Endothelial cell of umbilical vein (primary cell): Measurements from ENCODE around the gene RRM2. TPM values are rescaled to one million over a fixed set of nuclear protein-coding genes. Genes with fewer than 3 reads are reported as not detected.

Experiments used
- BruUV-seq: library from RNA; stranded (reverse); fragments of 400-500 nt; replicated peaks from 2 replicates; lab custom pipeline; 2021; lab: Mats Ljungman, UMichigan
- CTCF ChIA-PET: fragments of 300-600, 350-600 bp; sonication (Branson Sonifier 250); formaldehyde crosslinking; loops from one replicate; lab custom pipeline; 2021; ENCODE audit warnings: antibody characterized with exemption, inconsistent platforms; lab: Charles Lee
- POLR2A ChIA-PET: fragments of 300-600, 350-600 bp; sonication (Branson Sonifier 250); formaldehyde crosslinking; loops from one replicate; lab custom pipeline; 2021; ENCODE audit warnings: antibody characterized with exemption, inconsistent platforms; lab: Charles Lee
- DNase-seq: peaks from one replicate; pipeline ENCODE4 v3.0.0-alpha.2; 2011; ENCODE audit warnings: low read depth, low spot score
- FAIRE-seq: peaks from 2 replicates; lab custom pipeline; 2011; peaks lifted over from hg19 to GRCh38; lab: Jason Lieb, UNC
- H2AFZ ChIP-seq: 2 replicates; pipeline ENCODE4 v1.6.0; 2012; ENCODE audit warnings: low read depth, low read length, control low read depth, inconsistent platforms
- H3K27ac ChIP-seq: 2 replicates; pipeline ENCODE4 v1.5.1; 2011; ENCODE audit warnings: low read depth, mild to moderate bottlenecking, control low read depth, low read length, moderate library complexity; ENCODE audit not compliant: insufficient read depth
- H3K27me3 ChIP-seq, 2 experiments: 2 replicates each; pipeline versions ENCODE4 v1.6.0 to v1.6.1; 2011; ENCODE audit warnings: low read length in 2 of 2, mixed read lengths in 1 of 2; ENCODE audit not compliant: control insufficient read depth in 2 of 2, insufficient read depth in 2 of 2
- H3K36me3 ChIP-seq, 2 experiments: 2 replicates in 1 of 2; 3 replicates in 1 of 2; pipeline ENCODE4 v1.5.1; 2011; ENCODE audit warnings: low read length in 2 of 2, mild to moderate bottlenecking in 1 of 2, moderate library complexity in 1 of 2; ENCODE audit not compliant: control insufficient read depth in 2 of 2, insufficient read depth in 2 of 2; ENCODE audit errors: extremely low read depth in 1 of 2
- H3K4me1 ChIP-seq: 3 replicates; pipeline ENCODE4 v1.5.1; 2011; ENCODE audit warnings: mild to moderate bottlenecking, low read length; ENCODE audit not compliant: control insufficient read depth, insufficient read depth; ENCODE audit errors: extremely low read depth
- H3K4me2 ChIP-seq: 2 replicates; pipeline ENCODE4 v1.6.1; 2011; ENCODE audit warnings: low read length, control low read depth, mixed read lengths; ENCODE audit not compliant: insufficient read depth
- H3K4me3 ChIP-seq, 3 experiments: fragments of 200-600 bp in 1 of 3; sonication (generic), shearing (Covaris generic) in 1 of 3; replicated peaks in 1 of 3; 2 replicates each; pipeline ENCODE4 v1.5.1; 2011 to 2016; ENCODE audit warnings: control low read depth in 3 of 3, low read length in 3 of 3, mild to moderate bottlenecking in 2 of 3, inconsistent platforms in 1 of 3, low read depth in 1 of 3, moderate library complexity in 1 of 3; ENCODE audit not compliant: insufficient read depth in 1 of 3
- H3K79me2 ChIP-seq: 2 replicates; pipeline ENCODE4 v1.6.0; 2012; ENCODE audit warnings: low read length, inconsistent platforms; ENCODE audit not compliant: control insufficient read depth, insufficient read depth
- H3K9ac ChIP-seq: replicated peaks from 2 replicates; pipeline ENCODE3; 2011; ENCODE audit warnings: low read length, control low read depth; ENCODE audit not compliant: insufficient read depth; ENCODE audit errors: extremely low read depth
- H3K9me1 ChIP-seq: replicated peaks from 3 replicates; pipeline ENCODE4 v1.6.0; 2011; ENCODE audit warnings: mild to moderate bottlenecking, low read length; ENCODE audit not compliant: control insufficient read depth, insufficient read depth; ENCODE audit errors: extremely low read depth
- H3K9me3 ChIP-seq: replicated peaks from 2 replicates; pipeline ENCODE4 v1.5.1; 2012; ENCODE audit warnings: low read length, inconsistent platforms; ENCODE audit not compliant: control insufficient read depth, insufficient read depth
- H4K20me1 ChIP-seq: replicated peaks from 2 replicates; pipeline ENCODE3; 2011; ENCODE audit warnings: mild to moderate bottlenecking, low read length; ENCODE audit not compliant: control insufficient read depth, insufficient read depth; ENCODE audit errors: extremely low read depth
- CTCF ChIP-seq, 2 donors: IDR thresholded peaks; 1 replicate in 1 of 2; 2 replicates in 1 of 2; pipeline ENCODE4 v1.5.1; 2011; ENCODE audit warnings: low read length in 2 of 2, mild to moderate bottlenecking in 2 of 2, moderate library complexity in 2 of 2, control low read depth in 1 of 2, inconsistent platforms in 1 of 2, low read depth in 1 of 2; ENCODE audit not compliant: insufficient read depth in 1 of 2; ENCODE audit errors: extremely low read depth in 1 of 2
- EZH2 ChIP-seq: IDR thresholded peaks from 2 replicates; pipeline ENCODE4 v1.6.1; 2012; ENCODE audit warnings: borderline replicate concordance, low read depth, mild to moderate bottlenecking, moderate library complexity, low read length, inconsistent platforms; ENCODE audit not compliant: severe bottlenecking
- FOS ChIP-seq: IDR thresholded peaks from 2 replicates; pipeline ENCODE4 v1.6.1; 2011; ENCODE audit warnings: mild to moderate bottlenecking, low read length, moderate library complexity, borderline replicate concordance; ENCODE audit not compliant: insufficient read depth
- GATA2 ChIP-seq: IDR thresholded peaks from 2 replicates; pipeline ENCODE4 v1.7.0; 2011; ENCODE audit warnings: low read depth, mild to moderate bottlenecking, moderate library complexity, mixed read lengths, low read length; ENCODE audit not compliant: insufficient read length, insufficient read depth
- JUN ChIP-seq: IDR thresholded peaks from 2 replicates; pipeline ENCODE4 v1.6.1; 2011; ENCODE audit warnings: borderline replicate concordance, low read depth; ENCODE audit not compliant: insufficient read length, insufficient read depth
- MAX ChIP-seq: IDR thresholded peaks from 2 replicates; pipeline ENCODE4 v1.6.1; 2011; ENCODE audit not compliant: insufficient read depth, insufficient read length
- MYC ChIP-seq: IDR thresholded peaks from one replicate; pipeline ENCODE4 v1.6.1; 2011; ENCODE audit warnings: mild to moderate bottlenecking, low read depth, low read length
- POLR2A ChIP-seq: IDR thresholded peaks from 2 replicates; pipeline ENCODE4 v1.6.1; 2012; ENCODE audit warnings: low read depth, mild to moderate bottlenecking, control low read depth, low read length
- POLR2AphosphoS5 ChIP-seq: IDR thresholded peaks from 2 replicates; pipeline ENCODE4 v1.6.1; 2012; ENCODE audit warnings: low read depth, mild to moderate bottlenecking, control low read depth, low read length, moderate library complexity; ENCODE audit not compliant: insufficient read depth
- dilution Hi-C: fragments of 300-500 bp; cut with MboI; formaldehyde crosslinking; loops from one replicate; pipeline ENCODE4 v1.15.0; 2019; ENCODE audit warnings: low sequenced_read_pairs; ENCODE audit not compliant: extremely low pct_ligation_motif_present
- intact Hi-C: fragments of 100-400 bp; cut with micrococcal nuclease; formaldehyde crosslinking; loops from one replicate; pipeline ENCODE4 v1.10.0; 2022
- polyA plus RNA-seq, 4 experiments: library from polyadenylated mRNA; depleted of rRNA in 3 of 4; stranded (reverse) in 3 of 4; unstranded in 1 of 4; fragments of >200 nt; gene quantifications; 2 replicates each; pipeline versions ENCODE4 v1.2.1 to v1.2.3, GENCODE V29; 2011 to 2012; ENCODE audit warnings: missing spikeins in 1 of 4
- total RNA-seq: library from RNA; stranded (reverse); gene quantifications from 2 replicates; pipeline ENCODE4 v1.2.3, GENCODE V29; 2021

RRM2 gene
- total and polyA plus RNA-seq, 2 donors (not counting 3 experiments of a cell fraction or from before 2014, with no cell fraction given), result 40.9 to 246 TPM

DNA sequence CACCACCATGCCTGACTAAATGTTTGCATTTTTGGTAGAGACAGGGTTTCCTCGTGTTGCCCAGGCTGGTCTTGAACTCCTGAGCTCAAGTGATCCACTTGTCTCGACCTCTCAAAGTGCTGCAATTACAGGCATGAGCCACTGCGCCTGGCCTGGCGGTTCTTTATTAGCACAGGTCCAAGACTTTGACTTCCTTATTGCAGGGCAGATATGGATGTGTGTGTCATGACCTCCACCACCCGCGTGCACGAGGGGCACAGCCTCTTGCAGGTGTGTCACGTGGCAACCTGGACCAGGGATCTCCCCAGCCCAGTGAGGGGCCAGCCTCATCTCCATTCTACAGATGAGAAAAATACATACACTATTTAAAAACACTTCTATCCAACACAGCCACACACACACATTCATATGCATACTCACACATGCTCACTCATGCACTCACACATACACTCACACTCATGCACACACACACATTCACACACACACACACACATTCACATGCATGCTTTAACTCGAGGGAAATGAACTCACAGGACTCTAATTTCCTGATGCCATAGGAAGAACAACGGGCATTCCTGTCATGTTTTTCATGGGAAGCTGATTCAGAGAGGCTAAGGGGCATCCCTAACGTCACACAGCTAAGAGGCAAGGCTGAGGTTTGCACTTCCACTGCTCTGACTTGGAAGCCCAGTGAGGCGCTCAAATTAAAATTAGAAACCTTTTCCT, 38.8 kb downstream of the RRM2 start:
- dilution Hi-C loops (no loop called here), intact Hi-C loops (loop anchor here (1.0 to 5.0 kb wide), 3 partner anchors 9 to 171 kb away; partner anchors contain the start of gene HPCAL1)
- Histone ChIP-seq H4K20me1 (no peaks in the 10 kb centered on the region), H3K9me3 (no peaks in the 10 kb centered on the region), H3K36me3 (no peaks in the 10 kb centered on the region), H3K4me3 (no peak overlapping the region), H3K27me3 (no peaks in the 10 kb centered on the region), H3K4me2 (peak overlapping the region; percentile 54), H3K4me1 (peaks cover 57% of the 10 kb centered on the region), H3K79me2 (no peaks in the 10 kb centered on the region), H3K27ac (peak overlapping the region; percentile 97), H3K9ac (peak overlapping the region; percentile 82), H2AFZ (no peak overlapping the region), H3K9me1 (no peaks in the 10 kb centered on the region)
- POLR2A ChIA-PET, result interaction anchor here (0.8 to 1.3 kb wide), 2 partner anchors 8 to 140 kb away, joined by 3 to 4 read pairs; no protein-coding TSS in a partner anchor
- CTCF ChIA-PET, result interaction anchor here (0.6 to 8.3 kb wide), 10 partner anchors 9 to 274 kb away, joined by 3 to 69 read pairs (median 4); partner anchors contain the start of gene HPCAL1
- DNase-seq (peak; percentile 90), FAIRE-seq (peak; percentile 99)
- no TSS peak for BruUV-seq
- TF ChIP-seq MAX (peak; percentile 54), POLR2AphosphoS5 (peak; percentile 93), JUN (peak; percentile 88), MYC (peak; percentile 76), CTCF (IDR thresholded peaks at IDR 0.05; ENCODE audit: extremely low read depth in 1 of 2, insufficient read depth in 1 of 2, low read depth in 1 of 2, low read length in 2 of 2) (no peak), GATA2 (no peak), EZH2 (no peak), FOS (peak; percentile 96), POLR2A (no peak)
